ENCODE results near the gene NKX2-2. TPM values are rescaled to one million over a fixed set of nuclear protein-coding genes. Genes with fewer than 3 reads are reported as not detected.

Gene NKX2-2
- total RNA-seq (2022) (not detected in 2 replicates), Bru-seq, nascent RNA (not detected), BruChase-seq, experiment 1, labeled RNA remaining after a 6-hour chase (not detected), BruChase-seq, experiment 2, labeled RNA remaining after a 2-hour chase (not detected)
- long read RNA-seq, result 0 reads

- H3K27me3 Mint-ChIP-seq (ENCODE audit: unreplicated experiment), result peaks cover 12% of the 10 kb centered on the region
- BruUV-seq (replicated peaks), result no TSS peak
- DNase-seq, result no peak
- H3K4me3 Mint-ChIP-seq (ENCODE audit: low read depth, unreplicated experiment), result peak within 1 kb of the TSS; percentile 45
- H3K4me1 Mint-ChIP-seq (ENCODE audit: low read depth, unreplicated experiment), result no peaks in the 10 kb centered on the region
- TF ChIP-seq, protein P1, sequence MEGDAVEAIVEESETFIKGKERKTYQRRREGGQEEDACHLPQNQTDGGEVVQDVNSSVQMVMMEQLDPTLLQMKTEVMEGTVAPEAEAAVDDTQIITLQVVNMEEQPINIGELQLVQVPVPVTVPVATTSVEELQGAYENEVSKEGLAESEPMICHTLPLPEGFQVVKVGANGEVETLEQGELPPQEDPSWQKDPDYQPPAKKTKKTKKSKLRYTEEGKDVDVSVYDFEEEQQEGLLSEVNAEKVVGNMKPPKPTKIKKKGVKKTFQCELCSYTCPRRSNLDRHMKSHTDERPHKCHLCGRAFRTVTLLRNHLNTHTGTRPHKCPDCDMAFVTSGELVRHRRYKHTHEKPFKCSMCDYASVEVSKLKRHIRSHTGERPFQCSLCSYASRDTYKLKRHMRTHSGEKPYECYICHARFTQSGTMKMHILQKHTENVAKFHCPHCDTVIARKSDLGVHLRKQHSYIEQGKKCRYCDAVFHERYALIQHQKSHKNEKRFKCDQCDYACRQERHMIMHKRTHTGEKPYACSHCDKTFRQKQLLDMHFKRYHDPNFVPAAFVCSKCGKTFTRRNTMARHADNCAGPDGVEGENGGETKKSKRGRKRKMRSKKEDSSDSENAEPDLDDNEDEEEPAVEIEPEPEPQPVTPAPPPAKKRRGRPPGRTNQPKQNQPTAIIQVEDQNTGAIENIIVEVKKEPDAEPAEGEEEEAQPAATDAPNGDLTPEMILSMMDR (IDR thresholded peaks at IDR 0.05; ENCODE audit: unreplicated experiment), result no peak
- H3K36me3 Mint-ChIP-seq (ENCODE audit: insufficient read depth, unreplicated experiment), result no peaks in the 10 kb centered on the region
- CTCF ChIA-PET, result no interaction called here
- H3K27ac Mint-ChIP-seq (ENCODE audit: unreplicated experiment), result no peak within 1 kb of the TSS
- no peaks in the 10 kb centered on the region for H3K9me3 Mint-ChIP-seq (ENCODE audit: low read depth, unreplicated experiment)
- intact Hi-C loops (cut with micrococcal nuclease; ENCODE audit: unreplicated experiment), result no loop called here
Observed at GRCh38 chr20:21513881-21514540, at the start of gene NKX2-2. NKX2-2 (minus strand) TSS chr20:21514064; CDS start chr20:21513669, 395 bp downstream.

GRCh38 chr20:21562656-21563055, 48.8 kb upstream of the NKX2-2 start:
- intact Hi-C loops (cut with micrococcal nuclease; ENCODE audit: unreplicated experiment), result no loop called here
- TF ChIP-seq, protein P1 (IDR thresholded peaks at IDR 0.05; ENCODE audit: unreplicated experiment), result no peak
- no peak for DNase-seq
- BruUV-seq (replicated peaks), result no TSS peak
- Mint-ChIP-seq H3K27ac (ENCODE audit: unreplicated experiment) (no peak overlapping the region), H3K4me1 (ENCODE audit: low read depth, unreplicated experiment) (no peaks in the 10 kb centered on the region), H3K9me3 (ENCODE audit: low read depth, unreplicated experiment) (no peaks in the 10 kb centered on the region), H3K36me3 (ENCODE audit: insufficient read depth, unreplicated experiment) (no peaks in the 10 kb centered on the region), H3K27me3 (ENCODE audit: unreplicated experiment) (peaks cover 13% of the 10 kb centered on the region), H3K4me3 (ENCODE audit: low read depth, unreplicated experiment) (no peak overlapping the region)
- CTCF ChIA-PET, result no interaction called here

DNA sequence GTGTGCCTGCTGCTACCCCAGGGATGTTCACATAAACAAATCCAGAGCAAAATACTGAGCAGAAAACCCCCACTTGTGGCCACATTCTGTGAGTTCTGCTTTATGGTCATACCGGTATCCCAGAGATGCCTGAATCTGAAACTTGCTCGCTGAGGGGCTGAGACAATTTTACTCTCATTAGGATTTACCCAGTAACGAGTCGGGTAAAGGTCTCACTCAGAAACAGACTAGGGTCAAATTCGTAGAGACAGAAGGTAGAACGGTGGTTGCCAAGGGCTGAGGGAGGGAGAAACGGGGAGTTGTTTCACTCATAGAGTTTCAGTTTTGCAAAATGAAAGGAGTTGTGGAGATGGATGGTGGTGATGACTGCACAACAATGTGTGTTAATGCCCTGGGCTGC, 45.4 kb upstream of the NKX2-2 start:
- intact Hi-C loops (cut with micrococcal nuclease; ENCODE audit: unreplicated experiment), result no loop called here
- Mint-ChIP-seq H3K27me3 (ENCODE audit: unreplicated experiment) (peaks cover 36% of the 10 kb centered on the region), H3K9me3 (ENCODE audit: low read depth, unreplicated experiment) (no peaks in the 10 kb centered on the region), H3K4me1 (ENCODE audit: low read depth, unreplicated experiment) (no peaks in the 10 kb centered on the region), H3K27ac (ENCODE audit: unreplicated experiment) (no peak overlapping the region), H3K36me3 (ENCODE audit: insufficient read depth, unreplicated experiment) (no peaks in the 10 kb centered on the region), H3K4me3 (ENCODE audit: low read depth, unreplicated experiment) (no peak overlapping the region)
- no TSS peak for BruUV-seq (replicated peaks)
- CTCF ChIA-PET, result no interaction called here
- no peak for DNase-seq
- TF ChIP-seq, protein P1 (IDR thresholded peaks at IDR 0.05; ENCODE audit: unreplicated experiment), result no peak

DNA sequence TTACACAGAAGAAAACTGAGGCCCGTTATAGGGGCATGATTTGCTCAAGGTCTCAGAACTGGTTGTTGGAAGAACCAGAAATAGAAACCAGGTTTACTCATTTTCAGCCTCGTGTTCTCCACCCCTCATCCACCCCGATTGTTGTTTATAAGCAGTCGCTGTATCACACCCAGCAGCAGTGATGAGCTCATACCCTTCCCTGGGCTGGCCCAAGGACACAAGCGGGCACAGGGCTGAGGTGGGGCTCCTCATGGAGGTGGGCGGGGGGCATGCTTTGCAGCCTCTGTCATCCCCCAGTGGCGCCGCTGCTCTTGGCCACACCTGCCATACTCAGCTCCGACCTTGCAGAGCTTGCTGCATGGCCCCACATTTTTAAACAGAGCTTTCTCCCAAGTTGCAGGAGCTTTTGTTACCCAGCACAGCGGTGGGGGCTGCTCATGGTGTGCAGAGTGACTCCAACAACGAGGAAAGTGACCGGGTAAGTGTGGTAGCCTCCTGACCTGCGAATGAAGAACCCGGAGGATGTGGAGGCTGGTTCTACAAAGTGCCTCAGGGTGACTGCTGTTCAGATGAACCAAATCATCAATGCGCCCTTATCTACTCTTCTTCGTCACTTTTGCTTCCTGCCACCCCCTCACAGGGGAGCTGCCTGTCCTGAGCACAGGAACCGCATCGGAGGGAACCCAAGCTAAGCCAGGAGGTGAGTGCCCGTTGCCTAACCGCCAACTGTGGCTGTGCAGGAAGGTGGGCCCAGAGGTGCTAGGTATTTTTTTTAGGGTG, 43.6 kb upstream of the NKX2-2 start:
- no peaks in the 10 kb centered on the region for H3K4me1 Mint-ChIP-seq (ENCODE audit: low read depth, unreplicated experiment)
- DNase-seq, result no peak
- TF ChIP-seq, protein P1 (IDR thresholded peaks at IDR 0.05; ENCODE audit: unreplicated experiment), result no peak
- no peaks in the 10 kb centered on the region for H3K36me3 Mint-ChIP-seq (ENCODE audit: insufficient read depth, unreplicated experiment)
- peaks cover 26% of the 10 kb centered on the region for H3K27me3 Mint-ChIP-seq (ENCODE audit: unreplicated experiment)
- BruUV-seq (replicated peaks), result no TSS peak
- CTCF ChIA-PET, result no interaction called here
- H3K27ac Mint-ChIP-seq (ENCODE audit: unreplicated experiment), result no peak overlapping the region
- intact Hi-C loops (cut with micrococcal nuclease; ENCODE audit: unreplicated experiment), result no loop called here
- no peaks in the 10 kb centered on the region for H3K9me3 Mint-ChIP-seq (ENCODE audit: low read depth, unreplicated experiment)
- no peak overlapping the region for H3K4me3 Mint-ChIP-seq (ENCODE audit: low read depth, unreplicated experiment)

Data from Calu3 (cell line).